Measurements from ENCODE around the gene CASKIN1.
A peak's percentile ranks its signal among the peaks of the same experiment; 100 is the strongest.
"Not testable (repeated sequence)": the region's sequence is repeated elsewhere in the genome, so short reads cannot be mapped to it uniquely, and the experiment has no call there.

Gene CASKIN1

GRCh38 chr16:2156849-2157224 lies 39.6 kb downstream of the CASKIN1 start:
- no peak for DNase-seq (ENCODE audit: low spot score)

- no peak for DNase-seq (ENCODE audit: low spot score)
These were observed 40.2 kb downstream of the CASKIN1 start for GRCh38 chr16:2155977-2156848.

- DNase-seq (ENCODE audit: low spot score): peak; percentile 98
These were observed 41.1 kb downstream of the CASKIN1 start, which contains the start of gene TRAF7 for GRCh38 chr16:2155091-2155950. Gene TRAF7 (plus strand): TSS chr16:2155782. CDS start chr16:2163921, 8,139 bp downstream.

- no peak for DNase-seq (ENCODE audit: low spot score)
These were observed 41.8 kb downstream of the CASKIN1 start for GRCh38 chr16:2154533-2155090.

- no peak for DNase-seq (ENCODE audit: low spot score)
These were observed 43.5 kb downstream of the CASKIN1 start for GRCh38 chr16:2152695-2153506.

- no peak for DNase-seq (ENCODE audit: low spot score)
These were observed 45.0 kb downstream of the CASKIN1 start for GRCh38 chr16:2151188-2152091.

- DNase-seq (ENCODE audit: low spot score): no peak
These were observed 45.8 kb downstream of the CASKIN1 start for GRCh38 chr16:2150418-2151187.

GRCh38 chr16:2149630-2150417 lies 46.6 kb downstream of the CASKIN1 start:
- peak; percentile 46 for DNase-seq (ENCODE audit: low spot score)

GRCh38 chr16:2148714-2149629 lies 47.4 kb downstream of the CASKIN1 start:
- no peak for DNase-seq (ENCODE audit: low spot score)

GRCh38 chr16:2147981-2148671 lies 48.3 kb downstream of the CASKIN1 start, which contains the start of gene RAB26:
Gene RAB26 (plus strand): TSS chr16:2148625. CDS start chr16:2148784, 159 bp downstream.
- DNase-seq (ENCODE audit: low spot score): peak; percentile 72

GRCh38 chr16:2147378-2147777 lies 49.0 kb downstream of the CASKIN1 start:
- no peak for DNase-seq (ENCODE audit: low spot score)

GRCh38 chr16:2145843-2146242 lies 50.6 kb downstream of the CASKIN1 start:
- no peak for DNase-seq (ENCODE audit: low spot score)

- no peak for DNase-seq (ENCODE audit: low spot score)
These were observed 52.4 kb downstream of the CASKIN1 start for GRCh38 chr16:2143878-2144485.

- DNase-seq (ENCODE audit: low spot score): no peak
These were observed 53.2 kb downstream of the CASKIN1 start for GRCh38 chr16:2142942-2143877.

GRCh38 chr16:2135770-2136490 lies 60.5 kb downstream of the CASKIN1 start, which contains the start of gene PKD1:
Gene PKD1 (minus strand): TSS chr16:2135898. CDS start chr16:2135689, 209 bp downstream.
- DNase-seq (ENCODE audit: low spot score): not testable (repeated sequence)

Data from HuH-7 (cell line).